HepG2 (cell line): Measurements from ENCODE around the gene OR2W1. TPM values are rescaled to one million over a fixed set of nuclear protein-coding genes. Genes with fewer than 3 reads are reported as not detected.

Source experiments
- ATF7-NPFF ChIP-seq: sonication (generic); formaldehyde crosslinking; IDR thresholded peaks from 2 replicates; pipeline ENCODE4 v1.8.1; 2023; ENCODE audit warnings: mild to moderate bottlenecking, low read depth, missing genetic modification reagents, moderate library complexity
- BCLAF1 ChIP-seq: fragments of 450-650 bp; IDR thresholded peaks from 2 replicates; pipeline ENCODE4 v1.6.1; 2017; ENCODE audit warnings: mild to moderate bottlenecking
- DMAP1 ChIP-seq: IDR thresholded peaks from 2 replicates; pipeline ENCODE4 v1.6.1; 2016
- DRAP1 ChIP-seq: IDR thresholded peaks from 2 replicates; pipeline ENCODE4 v1.6.1; 2016; ENCODE audit warnings: missing genetic modification reagents, missing compliant biosample characterization
- GABPB1 ChIP-seq: IDR thresholded peaks from 2 replicates; pipeline ENCODE4 v1.6.1; 2016; ENCODE audit warnings: mild to moderate bottlenecking, missing genetic modification reagents, moderate library complexity, missing compliant biosample characterization
- GPBP1L1 ChIP-seq: sonication (generic); formaldehyde crosslinking; IDR thresholded peaks from 2 replicates; pipeline ENCODE4 v1.5.0; 2020; ENCODE audit warnings: mild to moderate bottlenecking, missing genetic modification reagents
- GTF2F1 ChIP-seq: fragments of 150-350 bp; IDR thresholded peaks from 2 replicates; pipeline ENCODE4 v1.6.1; 2014; ENCODE audit warnings: low read length
- JUNB ChIP-seq: sonication (generic); formaldehyde crosslinking; IDR thresholded peaks from 2 replicates; pipeline ENCODE4 v1.8.0; 2022; ENCODE audit warnings: missing genetic modification reagents, mild to moderate bottlenecking, borderline replicate concordance
- MAZ ChIP-seq, 2 experiments: sonication (generic) in 1 of 2; formaldehyde crosslinking in 1 of 2; IDR thresholded peaks; 2 replicates each; pipeline versions ENCODE4 v1.5.0 to v1.6.1; 2012 to 2020; ENCODE audit warnings: low read depth in 2 of 2, mild to moderate bottlenecking in 2 of 2, borderline replicate concordance in 1 of 2, improper control_type of control experiment in 1 of 2, low read length in 1 of 2, missing genetic modification reagents in 1 of 2, moderate library complexity in 1 of 2
- MXD4 ChIP-seq: IDR thresholded peaks from 2 replicates; pipeline ENCODE4 v1.6.1; 2016; ENCODE audit warnings: mild to moderate bottlenecking, missing biosample characterization, missing genetic modification reagents
- NR3C1 ChIP-seq: sonication (generic); formaldehyde crosslinking; IDR thresholded peaks from 2 replicates; pipeline ENCODE4 v1.4.0; 2020; ENCODE audit warnings: missing genetic modification reagents
- REST ChIP-seq, 2 experiments: IDR thresholded peaks; 2 replicates each; pipeline ENCODE4 v1.6.1; 2011 to 2012; ENCODE audit warnings: low read length in 2 of 2, borderline replicate concordance in 1 of 2, low read depth in 1 of 2, mild to moderate bottlenecking in 1 of 2, moderate library complexity in 1 of 2
- SIX4 ChIP-seq: sonication (generic); formaldehyde crosslinking; IDR thresholded peaks from 2 replicates; pipeline ENCODE4 v1.4.0; 2020; ENCODE audit warnings: missing genetic modification reagents
- TOE1 ChIP-seq: sonication (generic); formaldehyde crosslinking; IDR thresholded peaks from 2 replicates; pipeline ENCODE4 v1.4.0; 2020; ENCODE audit warnings: mild to moderate bottlenecking, missing genetic modification reagents
- ZBTB1 ChIP-seq: sonication (generic); formaldehyde crosslinking; IDR thresholded peaks from 2 replicates; pipeline ENCODE4 v1.4.0; 2020; ENCODE audit warnings: missing genetic modification reagents, borderline replicate concordance
- ZNF251 ChIP-seq: sonication (generic); formaldehyde crosslinking; IDR thresholded peaks from 2 replicates; pipeline ENCODE4 v1.9.0; 2021; ENCODE audit warnings: mild to moderate bottlenecking, missing genetic modification reagents
- ZNF577 ChIP-seq: sonication (generic); formaldehyde crosslinking; IDR thresholded peaks from 2 replicates; pipeline ENCODE4 v1.4.0; 2020; ENCODE audit warnings: mild to moderate bottlenecking, low read depth, missing genetic modification reagents, borderline replicate concordance
- ZNF746 ChIP-seq: sonication (generic); formaldehyde crosslinking; IDR thresholded peaks from 2 replicates; pipeline ENCODE4 v1.8.0; 2022; ENCODE audit warnings: mild to moderate bottlenecking, missing genetic modification reagents
- ZNF850 ChIP-seq: sonication (generic); formaldehyde crosslinking; conservative IDR thresholded peaks from 2 replicates; pipeline ENCODE4 v1.9.0; 2021; ENCODE audit warnings: mild to moderate bottlenecking, missing genetic modification reagents
- polyA plus RNA-seq, 8 experiments: library from polyadenylated mRNA; depleted of rRNA in 3 of 8; stranded (reverse) in 7 of 8; unstranded in 1 of 8; fragments of >200 nt; fragmentation: Illumina TruSeq in 4 of 8; extraction: Trizol in 4 of 8; gene quantifications; 2 replicates each; pipeline versions ENCODE4 v1.2.1 to v1.2.3, GENCODE V29; 2011 to 2016; ENCODE audit warnings: low read depth in 4 of 8, missing spikeins in 1 of 8, mixed read lengths in 1 of 8; ENCODE audit not compliant: insufficient read depth in 1 of 8
- total RNA-seq, 5 experiments: library from RNA; depleted of rRNA; stranded (reverse); fragments of >200 nt; fragmentation: Illumina TruSeq; extraction: Trizol; gene quantifications; 2 replicates each; pipeline ENCODE4 v1.2.3, GENCODE V29; 2016; ENCODE audit warnings: low read depth in 1 of 5

OR2W1 gene
- total and polyA plus RNA-seq, 2 of the 13 experiments (the other 11 are each of a cell fraction or from before 2014, with no cell fraction given), result not detected

GRCh38 chr6:29016559-29017427 lies 28.2 kb downstream of the OR2W1 start (continued):
- no peak for TF ChIP-seq NR3C1 (CRISPR knock-in tag)
- 0 out of 2 replicates have a peak, but pooled peaks have one; percentile 63 for TF ChIP-seq DMAP1 (CRISPR knock-in tag)
- TF ChIP-seq ZNF577, result no peak
- no peak for TF ChIP-seq MXD4 (CRISPR knock-in tag)
- TF ChIP-seq ZNF251 (CRISPR knock-in tag), result no peak
- no peak for TF ChIP-seq REST (IDR thresholded peaks at IDR 0.05; ENCODE audit: borderline replicate concordance in 1 of 2, low read depth in 1 of 2, low read length in 2 of 2)
- TF ChIP-seq ZNF746 (CRISPR knock-in tag), result no peak
- TF ChIP-seq BCLAF1, result no peak
- 0 out of 2 replicates have a peak, but pooled peaks have one; percentile 29 for TF ChIP-seq MAZ (IDR thresholded peaks at IDR 0.05; ENCODE audit: borderline replicate concordance, low read depth, low read length)
- TF ChIP-seq MAZ (CRISPR knock-in tag; IDR thresholded peaks at IDR 0.05; ENCODE audit: low read depth), result peak; percentile 67; the same call in 1 of the 2 replicates
- peak; percentile 67 for TF ChIP-seq GABPB1 (CRISPR knock-in tag)
- peak; percentile 74; the same call in 1 of the 2 replicates for TF ChIP-seq ATF7-NPFF (CRISPR knock-in tag)
- TF ChIP-seq JUNB, result no peak
- TF ChIP-seq ZNF850, result no peak
- TF ChIP-seq SIX4 (CRISPR knock-in tag), result no peak
- TF ChIP-seq GPBP1L1, result no peak
- TF ChIP-seq DRAP1, result no peak; the same call in 1 of the 2 replicates
- TF ChIP-seq ZBTB1 (CRISPR knock-in tag), result no peak
- no peak for TF ChIP-seq GTF2F1
- TF ChIP-seq TOE1 (CRISPR knock-in tag), result 0 out of 2 replicates have a peak, but pooled peaks have one; percentile 37
